Measurements from ENCODE around the gene ZNRF3. TPM values are rescaled to one million over a fixed set of nuclear protein-coding genes. Genes with fewer than 3 reads are reported as not detected.

The ZNRF3 gene
- total RNA-seq, 4 donors from 2014 or later: 17.2 to 22.8 (median 19.5) TPM

DNA sequence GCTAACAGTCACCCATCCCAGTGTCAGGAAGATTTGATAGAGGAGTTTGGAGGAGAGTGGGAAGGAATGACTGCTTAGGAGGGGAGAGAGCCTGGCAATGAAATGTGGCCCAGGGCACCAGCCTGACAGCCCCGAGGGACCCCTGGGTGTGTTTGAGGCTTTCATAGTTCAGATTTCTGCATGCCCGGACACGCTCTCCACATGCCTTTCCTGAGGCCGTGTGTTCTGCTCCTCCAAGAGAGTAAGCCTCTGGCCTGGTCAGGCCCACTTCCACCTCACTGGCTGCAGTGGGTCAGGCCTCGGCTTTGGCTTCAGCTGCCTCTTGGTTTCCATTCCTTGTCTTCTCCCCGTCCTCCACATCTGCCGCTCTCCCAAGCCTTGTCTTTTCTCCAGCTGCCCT is 99.8 kb downstream of the ZNRF3 start:
- TF ChIP-seq POLR2A (IDR thresholded peaks at IDR 0.05): no peak
- TF ChIP-seq, protein P1, sequence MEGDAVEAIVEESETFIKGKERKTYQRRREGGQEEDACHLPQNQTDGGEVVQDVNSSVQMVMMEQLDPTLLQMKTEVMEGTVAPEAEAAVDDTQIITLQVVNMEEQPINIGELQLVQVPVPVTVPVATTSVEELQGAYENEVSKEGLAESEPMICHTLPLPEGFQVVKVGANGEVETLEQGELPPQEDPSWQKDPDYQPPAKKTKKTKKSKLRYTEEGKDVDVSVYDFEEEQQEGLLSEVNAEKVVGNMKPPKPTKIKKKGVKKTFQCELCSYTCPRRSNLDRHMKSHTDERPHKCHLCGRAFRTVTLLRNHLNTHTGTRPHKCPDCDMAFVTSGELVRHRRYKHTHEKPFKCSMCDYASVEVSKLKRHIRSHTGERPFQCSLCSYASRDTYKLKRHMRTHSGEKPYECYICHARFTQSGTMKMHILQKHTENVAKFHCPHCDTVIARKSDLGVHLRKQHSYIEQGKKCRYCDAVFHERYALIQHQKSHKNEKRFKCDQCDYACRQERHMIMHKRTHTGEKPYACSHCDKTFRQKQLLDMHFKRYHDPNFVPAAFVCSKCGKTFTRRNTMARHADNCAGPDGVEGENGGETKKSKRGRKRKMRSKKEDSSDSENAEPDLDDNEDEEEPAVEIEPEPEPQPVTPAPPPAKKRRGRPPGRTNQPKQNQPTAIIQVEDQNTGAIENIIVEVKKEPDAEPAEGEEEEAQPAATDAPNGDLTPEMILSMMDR (IDR thresholded peaks at IDR 0.05): no peak
- no peak for DNase-seq (ENCODE audit: low spot score in 2 of 2)
- H3K4me3 ChIP-seq (ENCODE audit: low read depth, poor library complexity, severe bottlenecking): no peak overlapping the region

DNA sequence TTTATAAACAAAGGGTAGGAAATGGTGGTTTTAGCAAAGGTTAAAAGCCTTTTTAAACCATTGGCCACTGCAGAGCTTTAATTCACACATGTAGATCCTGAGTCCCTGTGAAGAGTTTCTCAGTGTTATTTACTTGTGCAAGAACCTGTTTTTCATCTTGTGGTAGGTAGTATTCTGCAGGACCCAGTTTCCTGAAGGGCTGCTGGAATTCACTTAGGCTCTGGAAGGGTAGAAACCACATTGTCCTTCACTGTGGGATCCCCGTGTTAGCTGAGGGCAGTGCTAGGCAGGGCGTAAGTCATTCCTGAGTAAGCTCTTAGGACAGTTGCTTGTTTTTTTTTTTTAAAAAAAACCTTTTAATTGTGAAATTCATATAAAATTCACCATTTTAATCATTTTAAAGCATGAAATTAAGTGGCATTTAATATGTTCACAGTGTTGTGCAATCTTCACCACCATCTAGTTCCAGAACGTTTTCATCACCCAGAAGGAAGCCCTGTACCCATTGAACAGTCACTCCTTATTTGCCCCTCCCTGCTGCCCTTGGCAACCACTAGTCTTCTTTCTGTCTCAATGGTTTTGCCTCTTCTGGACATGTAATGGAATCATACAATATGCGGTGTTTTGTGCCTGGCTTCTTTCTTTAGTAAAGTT is 100.5 kb downstream of the ZNRF3 start:
- H3K4me3 ChIP-seq (ENCODE audit: low read depth, poor library complexity, severe bottlenecking): no peak overlapping the region
- intact Hi-C loops (cut with DNase I; ENCODE audit: low total_unique reads): no loop called here
- 63 to 76% methylated on average over 4 of the region's 4 CpGs for WGBS, 2 donors
- DNase-seq (ENCODE audit: low spot score in 2 of 2): no peak
- TF ChIP-seq, protein P1 (IDR thresholded peaks at IDR 0.05): no peak
- TF ChIP-seq POLR2A (IDR thresholded peaks at IDR 0.05): no peak

More for the DNA sequence above, 99.8 kb downstream of the ZNRF3 start:
- 83% methylated on average over 7 of the region's 7 CpGs for WGBS, 2 donors
- intact Hi-C loops (cut with DNase I; ENCODE audit: low total_unique reads): no loop called here

DNA sequence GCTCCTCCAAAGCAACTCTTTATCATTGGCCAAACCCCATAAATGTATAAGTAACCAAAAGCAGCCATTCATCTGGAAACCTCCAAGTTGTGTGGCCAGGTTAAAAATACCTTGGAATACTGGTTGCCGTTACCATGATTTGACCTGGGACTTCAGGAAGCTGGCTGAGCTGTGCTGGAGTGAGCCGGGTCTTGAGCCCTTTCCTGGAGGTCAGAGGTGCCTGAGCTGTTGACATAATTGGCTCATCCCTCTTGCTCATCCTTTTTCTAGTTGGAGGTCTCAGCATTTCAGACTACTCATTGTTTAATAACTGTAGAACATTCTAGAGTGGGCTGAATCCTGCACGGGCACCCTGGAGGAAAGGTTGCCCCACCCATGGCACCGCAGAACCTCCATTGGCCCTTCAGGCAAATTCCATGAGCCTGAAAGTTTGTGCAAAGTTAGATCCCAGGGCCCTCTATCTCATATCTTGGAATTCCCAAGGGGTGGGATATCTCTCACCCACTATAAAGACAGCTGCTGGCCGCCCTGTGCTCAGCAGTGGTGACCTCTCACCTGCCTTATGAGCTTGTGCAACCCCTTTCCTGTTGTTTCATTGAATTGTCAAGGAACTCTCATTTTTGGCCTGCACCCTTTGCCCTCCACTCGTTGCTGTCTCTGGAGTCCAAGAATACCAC is 101.2 kb downstream of the ZNRF3 start:
- WGBS, 2 donors: 74 to 81% methylated on average over 6 of the region's 6 CpGs
- no peak for DNase-seq (ENCODE audit: low spot score in 2 of 2)
- intact Hi-C loops (cut with DNase I; ENCODE audit: low total_unique reads): no loop called here
- TF ChIP-seq POLR2A (IDR thresholded peaks at IDR 0.05): no peak
- TF ChIP-seq, protein P1 (IDR thresholded peaks at IDR 0.05): no peak
- H3K4me3 ChIP-seq (ENCODE audit: low read depth, poor library complexity, severe bottlenecking): no peak overlapping the region

DNA sequence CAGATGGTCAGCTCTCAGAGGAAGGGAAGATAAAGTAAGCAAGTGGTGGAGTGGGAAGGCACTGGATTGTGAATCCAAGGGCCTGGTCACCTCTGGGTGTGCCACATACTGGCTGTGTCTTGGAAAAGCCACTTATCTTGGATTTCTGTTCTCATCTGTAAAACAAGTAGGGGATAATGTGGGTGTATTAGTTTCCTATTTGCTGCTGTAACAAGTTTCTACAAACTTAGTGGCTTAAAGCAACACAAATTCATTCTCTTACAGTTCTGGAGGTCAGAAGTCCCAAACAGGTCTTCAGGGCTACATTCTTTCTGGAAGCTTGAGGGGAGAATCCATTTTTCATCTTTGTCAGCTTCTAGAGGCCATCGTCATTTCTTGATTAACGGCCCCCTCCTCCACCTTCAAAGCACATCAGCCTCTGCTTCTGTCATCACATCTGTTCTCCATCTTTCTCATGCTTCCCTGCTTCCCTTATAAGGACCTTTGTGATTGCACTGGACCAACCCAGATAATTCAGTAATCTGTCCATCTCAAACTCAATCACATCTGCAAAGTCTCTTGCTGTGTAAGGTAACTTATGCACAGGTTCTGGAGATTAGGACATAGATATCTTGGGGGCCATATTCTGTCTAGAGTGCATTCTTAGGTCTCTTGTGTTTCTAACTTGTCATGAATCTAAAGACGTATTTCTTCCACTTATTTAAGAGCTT is 102.4 kb downstream of the ZNRF3 start:
- TF ChIP-seq POLR2A (IDR thresholded peaks at IDR 0.05): no peak
- TF ChIP-seq, protein P1 (IDR thresholded peaks at IDR 0.05): no peak
- intact Hi-C loops (cut with DNase I; ENCODE audit: low total_unique reads): no loop called here
- WGBS, 2 donors: 86 to 88% methylated on average over 3 of the region's 3 CpGs
- no peak overlapping the region for H3K4me3 ChIP-seq (ENCODE audit: low read depth, poor library complexity, severe bottlenecking)
- DNase-seq (ENCODE audit: low spot score in 2 of 2): no peak

DNA sequence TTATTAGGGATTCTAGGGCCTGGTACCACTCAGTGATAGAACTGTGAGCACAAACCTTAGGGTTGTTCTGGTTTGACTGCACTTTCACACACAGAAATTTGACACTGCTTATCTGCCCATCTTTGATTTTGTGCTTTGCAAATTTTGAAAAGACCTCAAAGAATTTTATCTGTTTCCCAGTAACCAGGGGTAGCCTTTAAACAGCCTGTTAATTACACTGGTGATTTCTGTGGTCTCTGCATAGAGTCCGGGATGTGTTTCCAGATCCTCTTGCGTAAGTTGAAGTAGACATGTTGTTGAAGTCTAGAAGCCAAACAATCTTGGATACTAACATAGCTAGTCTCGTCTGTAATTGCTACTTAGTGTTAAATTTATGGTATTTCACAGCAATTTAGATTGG is 103.0 kb downstream of the ZNRF3 start:
- intact Hi-C loops (cut with DNase I; ENCODE audit: low total_unique reads): no loop called here
- 80 to 83% methylated on average over 3 of the region's 3 CpGs for WGBS, 2 donors
- TF ChIP-seq, protein P1 (IDR thresholded peaks at IDR 0.05): no peak
- no peak for TF ChIP-seq POLR2A (IDR thresholded peaks at IDR 0.05)
- no peak overlapping the region for H3K4me3 ChIP-seq (ENCODE audit: low read depth, poor library complexity, severe bottlenecking)
- DNase-seq (ENCODE audit: low spot score in 2 of 2): no peak
